Renal cortex interstitium (tissue), 11 donors: ENCODE measurements around the gene PLPPR4. TPM values are rescaled to one million over a fixed set of nuclear protein-coding genes. Genes with fewer than 3 reads are reported as not detected.
"Not testable (repeated sequence)": the region's sequence is repeated elsewhere in the genome, so short reads cannot be mapped to it uniquely, and the experiment has no call there.

ENCODE experiments used
- DNase-seq, 11 donors: peaks; one replicate each; pipeline ENCODE4 v3.0.0-alpha.2; 2013; ENCODE audit warnings: low read depth in 9 of 11, low spot score in 4 of 11; ENCODE audit errors: extremely low read depth in 1 of 11
- polyA plus RNA-seq, 3 donors: library from polyadenylated mRNA; unstranded; fragments of 120-200 nt; gene quantifications; one replicate each; pipeline ENCODE4 v1.2.1, GENCODE V29; 2013; ENCODE audit not compliant: insufficient read length in 3 of 3

The PLPPR4 gene
- polyA plus RNA-seq, 3 donors: 1.5 to 2.1 (median 2.0) TPM

DNA sequence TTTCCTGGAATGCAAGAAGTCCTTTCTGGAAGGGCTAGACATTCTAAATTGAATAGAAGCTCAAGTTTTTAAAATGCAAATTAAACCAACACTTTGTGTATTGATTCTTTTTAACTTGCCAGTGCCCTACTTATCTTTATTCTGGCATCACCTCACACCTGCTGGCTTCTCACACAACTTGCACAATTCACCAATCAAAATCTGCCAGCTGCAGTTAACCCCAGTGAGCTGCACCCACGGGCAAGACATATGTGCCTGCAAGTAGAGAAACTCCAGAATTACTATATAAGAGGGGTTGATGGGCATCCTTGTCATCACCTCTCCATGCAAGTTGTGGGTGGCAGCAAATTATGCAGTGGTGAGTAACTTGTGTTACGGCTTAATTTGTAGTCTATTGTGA lies 11.7 kb upstream of the PLPPR4 start:
- DNase-seq: no peak

DNA sequence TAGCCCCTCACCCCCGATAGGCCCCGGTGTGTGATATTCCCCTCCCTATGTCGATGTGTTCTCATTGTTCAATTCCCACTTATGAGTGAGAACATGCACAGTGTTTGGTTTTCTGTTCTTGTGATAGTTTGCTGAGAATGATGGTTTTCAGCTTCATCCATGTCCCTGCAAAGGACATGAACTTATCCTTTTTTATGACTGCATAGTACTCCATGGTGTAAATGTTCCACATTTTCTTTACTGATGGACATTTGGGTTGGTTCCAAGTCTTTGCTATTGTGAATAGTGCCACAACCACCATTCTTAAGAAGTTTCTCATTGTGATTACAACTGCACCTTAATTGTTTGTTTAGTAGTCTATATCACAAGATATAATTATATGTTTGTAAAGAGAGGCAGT lies 3.9 kb upstream of the PLPPR4 start:
- DNase-seq: not testable (repeated sequence)

DNA sequence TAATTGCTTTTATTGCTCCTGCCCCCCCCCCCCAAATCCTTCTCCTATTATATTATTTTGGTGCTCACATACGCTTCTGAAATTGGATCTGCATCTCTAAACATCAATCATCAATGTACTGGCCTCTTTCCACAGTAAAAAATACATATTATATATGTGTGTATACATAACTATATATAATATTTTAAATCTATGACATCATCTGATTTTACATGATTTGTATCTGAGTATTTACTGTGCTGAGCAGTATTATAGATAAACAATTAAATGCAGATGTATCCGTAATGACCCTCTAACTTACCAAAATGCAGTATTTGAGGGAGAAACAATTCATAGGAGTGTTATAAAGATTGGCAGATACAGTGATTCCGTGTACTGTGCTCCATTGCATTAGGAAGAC lies 832 bp downstream of the PLPPR4 start:
- no peak for DNase-seq

DNA sequence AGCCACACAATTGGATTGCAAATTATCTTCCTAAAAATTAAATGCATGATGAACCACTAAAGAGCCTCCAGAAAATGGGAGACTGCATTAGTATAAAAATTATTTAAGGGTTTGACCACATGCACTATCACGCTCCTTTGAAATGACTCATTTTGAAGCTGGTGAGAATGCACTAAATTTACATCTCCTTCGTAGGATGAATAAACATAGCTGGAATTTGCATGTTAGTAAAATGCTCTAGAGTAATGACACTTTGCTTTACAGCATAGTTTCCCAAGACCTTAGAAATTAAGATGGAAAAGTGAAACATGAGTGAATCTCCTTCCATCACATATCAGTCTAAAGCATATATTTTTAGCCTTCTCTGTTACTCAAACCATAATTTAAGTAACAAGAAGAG lies 2.4 kb downstream of the PLPPR4 start:
- DNase-seq: no peak

DNA sequence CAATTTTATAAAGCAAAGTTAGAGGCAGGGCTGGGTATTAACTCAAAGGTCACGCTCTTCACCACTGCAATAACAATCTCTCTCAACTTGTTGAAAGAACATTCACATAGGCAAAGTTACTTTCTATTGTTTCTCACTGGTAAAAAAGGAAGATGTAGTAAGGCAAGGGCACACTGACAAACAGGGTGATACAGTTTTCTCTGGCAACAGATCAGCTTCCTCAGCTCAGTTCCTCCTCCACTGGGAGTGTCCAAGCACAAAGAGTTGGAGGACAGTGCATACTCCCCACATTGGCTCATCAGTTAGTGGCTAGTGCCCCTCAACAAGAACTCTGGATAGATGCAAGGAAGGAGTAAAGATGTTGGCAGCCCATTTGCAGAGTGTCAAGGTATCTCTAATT lies 3.7 kb downstream of the PLPPR4 start:
- no peak for DNase-seq

DNA sequence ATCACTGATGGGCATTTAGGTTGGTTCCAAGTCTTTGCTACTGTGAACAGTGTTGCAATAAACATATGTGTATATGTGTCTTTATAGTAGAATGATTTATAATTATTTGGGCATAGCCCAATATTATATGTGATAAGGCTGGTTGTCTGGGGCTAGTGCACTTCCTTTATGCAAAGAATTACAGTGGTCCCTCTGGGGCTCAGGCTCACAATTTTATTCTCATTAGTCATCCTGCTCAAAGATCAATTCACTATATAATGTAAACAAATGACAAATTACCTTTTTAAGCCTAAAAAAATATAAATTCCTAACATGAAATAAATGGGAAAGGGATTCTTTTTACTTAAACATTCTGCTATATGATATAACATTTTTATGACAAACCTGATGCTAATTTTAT lies 5.0 kb downstream of the PLPPR4 start:
- DNase-seq: no peak

DNA sequence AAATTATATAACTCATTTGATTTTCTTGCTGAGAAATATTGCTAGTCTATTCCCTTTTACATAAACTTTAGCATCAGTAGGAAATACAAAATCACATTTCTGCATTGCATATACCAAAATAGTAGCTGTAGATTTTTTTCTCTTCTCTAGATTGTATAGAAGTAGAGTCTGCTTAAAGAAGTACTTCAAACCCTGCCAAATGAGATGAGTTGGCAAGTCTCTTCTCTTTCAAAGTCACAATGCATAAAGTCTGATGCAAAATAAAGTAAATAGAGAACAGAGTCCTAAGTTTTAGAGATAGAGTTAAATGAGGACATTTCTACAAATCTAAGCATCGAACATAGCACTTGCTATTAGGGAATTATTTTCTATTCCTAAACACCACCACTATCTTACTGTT lies 6.4 kb downstream of the PLPPR4 start:
- no peak for DNase-seq

DNA sequence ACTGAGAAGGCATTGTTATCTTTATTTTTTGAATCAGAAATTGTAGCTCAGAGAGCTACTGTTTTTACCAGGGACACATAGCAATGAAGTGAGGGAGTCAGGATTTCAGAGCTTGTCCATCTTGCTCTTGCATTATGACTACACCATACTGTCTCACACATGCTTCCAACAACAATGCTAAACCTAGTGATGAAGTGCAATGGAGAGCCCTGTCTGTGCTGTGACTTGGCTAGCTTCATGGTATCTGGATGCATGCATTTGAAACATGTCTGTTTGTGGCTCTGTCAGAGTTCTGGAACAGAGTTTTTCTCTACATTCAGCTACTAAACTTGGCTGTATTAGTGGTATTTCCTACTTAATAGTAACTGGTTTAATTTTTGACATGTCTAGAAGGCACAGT lies 7.0 kb downstream of the PLPPR4 start:
- no peak for DNase-seq

DNA sequence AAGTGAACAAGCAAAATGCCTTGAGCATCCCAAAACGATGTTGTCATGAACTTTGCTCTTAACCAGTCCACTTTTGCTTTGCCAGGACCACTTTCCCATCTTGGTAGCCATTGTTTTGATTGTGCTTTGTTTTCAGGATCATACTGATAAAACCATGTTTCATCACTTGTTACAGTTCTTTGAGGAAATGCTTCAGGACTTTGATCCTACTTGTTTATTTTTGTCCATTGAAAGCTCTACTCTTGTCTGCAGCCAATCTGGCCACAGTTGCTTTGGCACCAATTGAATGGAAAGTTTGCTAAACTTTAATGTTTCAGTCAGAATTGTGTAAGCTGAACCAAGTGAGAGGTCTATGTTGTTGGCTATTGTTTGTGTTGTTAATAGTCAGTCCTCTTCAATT lies 12.8 kb downstream of the PLPPR4 start:
- no peak for DNase-seq

DNA sequence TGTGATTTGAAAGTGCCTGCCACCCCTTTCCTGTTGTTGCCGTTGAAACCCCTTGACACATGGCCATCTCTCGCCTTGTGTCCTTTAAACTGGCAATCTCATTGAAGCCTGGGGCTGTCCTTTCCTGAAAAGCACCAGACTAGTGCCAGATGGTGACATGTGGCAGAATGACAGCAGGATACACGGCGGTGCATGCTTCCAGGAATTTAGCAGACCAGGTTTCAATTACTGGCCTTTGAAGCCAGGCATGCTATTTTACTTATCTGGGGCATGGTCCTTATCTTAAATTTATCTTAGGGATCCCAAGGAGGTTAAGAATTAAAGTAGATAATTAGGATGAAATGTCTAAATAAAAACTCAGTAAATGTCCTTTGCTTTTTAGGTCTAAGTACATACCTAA lies 15.2 kb downstream of the PLPPR4 start:
- DNase-seq: no peak

DNA sequence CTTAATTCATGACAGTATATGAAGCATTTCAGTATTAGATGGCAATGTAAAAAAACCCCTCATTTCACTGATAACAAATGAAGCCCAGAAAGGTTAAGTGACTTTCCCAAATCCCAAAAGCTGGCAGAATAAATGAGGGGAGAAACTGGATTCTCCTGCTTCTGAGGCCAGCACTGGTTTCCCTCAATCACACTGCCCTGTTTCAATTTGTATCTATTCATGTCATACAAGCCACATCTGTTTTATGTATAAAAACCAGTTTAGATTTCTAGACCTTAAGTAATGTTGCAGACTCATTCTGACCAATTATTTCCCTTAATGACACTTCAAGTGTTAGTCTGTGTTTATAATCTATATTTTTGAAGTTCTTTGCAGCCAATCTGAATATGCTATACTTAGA lies 16.8 kb downstream of the PLPPR4 start:
- no peak for DNase-seq

DNA sequence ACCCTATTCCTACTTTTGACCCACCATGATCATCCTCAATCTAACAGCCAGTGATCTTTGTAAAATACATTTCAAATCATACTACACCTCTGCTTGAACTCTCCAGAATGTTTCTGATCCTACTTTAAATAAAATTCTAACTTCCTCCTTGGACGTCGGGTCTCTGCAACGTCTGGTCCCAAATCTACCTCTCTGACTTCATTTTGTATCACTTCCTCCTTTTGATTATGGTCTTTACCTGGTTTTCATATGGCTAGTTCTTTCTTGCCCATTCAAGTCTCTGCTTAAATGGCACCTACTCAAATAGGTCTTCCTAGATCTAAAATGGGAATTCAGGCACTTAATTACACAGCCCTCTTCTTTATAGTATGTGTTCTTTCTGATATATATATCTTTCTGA lies 18.2 kb downstream of the PLPPR4 start:
- DNase-seq: no peak

DNA sequence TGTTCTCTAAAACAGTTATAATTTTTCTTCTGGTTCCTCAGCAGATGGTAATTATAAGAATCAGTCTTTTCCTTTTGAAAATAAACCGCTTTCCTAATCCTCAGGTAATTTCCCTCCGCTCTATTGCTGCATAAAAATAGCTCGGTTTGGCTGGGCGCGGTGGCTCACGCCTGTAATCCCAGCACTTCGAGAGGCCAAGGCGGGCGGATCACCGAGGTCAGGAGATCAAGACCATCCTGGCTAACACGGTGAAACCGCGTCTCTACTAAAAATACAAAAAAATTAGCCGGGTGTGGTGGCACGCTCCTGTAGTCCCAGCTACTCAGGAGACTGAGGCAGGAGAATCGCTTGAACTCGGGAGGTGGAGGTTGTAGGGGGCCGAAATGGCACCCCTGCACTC lies 19.2 kb downstream of the PLPPR4 start:
- DNase-seq: not testable (repeated sequence)

DNA sequence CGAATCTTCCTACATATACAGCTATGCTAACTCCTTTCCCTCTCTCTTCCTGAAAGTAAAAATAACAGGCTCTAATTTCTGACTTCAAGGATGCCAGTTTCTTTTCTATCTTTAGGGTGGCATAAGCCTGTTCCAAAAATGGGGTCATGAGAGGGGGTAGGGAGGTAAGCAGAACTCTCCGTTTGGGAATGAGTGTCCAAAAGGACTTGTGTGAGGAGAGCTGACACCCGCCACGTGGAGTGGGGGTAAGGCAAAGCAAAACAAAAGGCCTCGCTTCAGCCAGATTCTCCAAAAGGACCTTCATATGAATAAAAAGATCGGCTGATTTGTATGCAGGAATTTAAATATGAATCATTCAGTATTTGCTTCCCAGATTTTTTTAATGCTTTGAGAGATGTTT lies 28.6 kb downstream of the PLPPR4 start:
- DNase-seq: no peak

DNA sequence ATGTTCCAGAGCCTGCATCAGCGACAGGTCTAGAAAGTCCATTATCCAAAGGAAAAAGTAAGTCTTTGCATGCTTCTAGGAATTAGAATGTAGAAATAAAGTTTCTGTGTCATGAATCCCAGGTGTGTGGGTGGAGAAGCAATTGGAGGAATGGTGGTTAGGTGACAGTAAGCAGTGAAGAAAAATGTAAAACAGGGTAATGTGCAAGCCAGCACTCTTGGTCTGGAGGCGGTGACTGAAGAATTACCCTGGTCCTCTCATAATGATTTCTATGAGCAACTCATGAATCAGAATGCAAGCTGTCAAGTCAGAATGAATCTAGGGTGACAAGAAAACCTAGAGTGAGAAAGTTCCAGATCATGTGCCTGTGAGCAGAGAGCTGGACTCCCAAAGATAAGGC lies 33.6 kb downstream of the PLPPR4 start:
- no peak for DNase-seq

DNA sequence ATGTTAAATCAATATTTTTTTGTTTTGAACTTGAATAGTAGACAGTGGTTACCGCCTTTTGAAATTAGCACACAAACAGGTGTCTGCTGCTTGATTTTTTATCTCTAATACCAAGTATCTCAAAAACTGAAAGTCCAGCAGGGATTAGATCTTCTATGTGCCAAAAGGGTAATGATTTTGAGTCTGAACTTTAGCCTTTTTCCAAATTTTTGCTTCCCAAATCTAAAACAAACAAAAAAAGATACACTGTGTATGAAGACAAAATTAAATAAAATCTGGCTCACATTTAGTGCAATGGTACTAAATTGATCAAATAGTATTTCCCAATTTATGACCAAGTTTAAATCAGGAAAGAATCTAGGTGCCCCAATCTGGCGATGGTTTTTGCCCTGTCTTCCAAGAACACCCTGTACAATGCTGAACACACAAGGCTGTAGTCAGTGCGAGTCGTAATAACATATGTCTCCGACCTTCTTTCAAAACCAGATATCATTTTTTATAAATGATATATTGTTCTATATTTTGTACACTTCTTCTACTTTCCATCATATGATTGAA lies 40.5 kb downstream of the PLPPR4 start:
- DNase-seq: no peak

DNA sequence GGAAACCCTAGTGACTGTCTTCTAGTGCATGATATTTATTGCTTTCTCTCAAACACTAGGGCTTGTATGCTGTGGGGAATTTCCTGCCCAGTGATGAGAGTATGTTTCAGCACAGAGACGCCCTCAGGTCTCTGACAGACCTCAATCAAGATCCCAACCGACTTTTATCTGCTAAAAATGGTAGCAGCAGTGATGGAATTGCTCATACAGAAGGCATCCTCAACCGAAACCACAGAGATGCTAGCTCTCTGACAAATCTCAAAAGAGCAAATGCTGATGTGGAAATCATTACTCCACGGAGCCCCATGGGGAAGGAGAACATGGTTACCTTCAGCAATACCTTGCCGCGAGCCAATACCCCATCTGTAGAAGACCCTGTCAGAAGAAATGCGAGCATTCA lies 41.3 kb downstream of the PLPPR4 start:
- DNase-seq: no peak

DNA sequence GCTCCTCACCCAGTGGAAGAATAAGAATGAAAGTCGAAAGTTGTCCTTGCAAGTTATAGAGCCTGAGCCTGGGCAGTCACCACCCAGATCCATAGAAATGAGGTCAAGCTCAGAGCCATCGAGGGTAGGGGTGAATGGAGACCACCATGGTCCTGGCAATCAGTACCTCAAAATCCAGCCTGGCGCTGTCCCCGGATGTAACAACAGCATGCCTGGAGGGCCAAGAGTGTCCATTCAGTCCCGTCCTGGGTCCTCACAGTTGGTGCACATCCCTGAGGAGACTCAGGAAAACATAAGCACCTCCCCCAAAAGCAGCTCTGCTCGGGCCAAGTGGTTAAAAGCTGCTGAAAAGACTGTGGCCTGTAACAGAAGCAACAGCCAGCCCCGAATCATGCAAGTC lies 41.8 kb downstream of the PLPPR4 start:
- DNase-seq: no peak

DNA sequence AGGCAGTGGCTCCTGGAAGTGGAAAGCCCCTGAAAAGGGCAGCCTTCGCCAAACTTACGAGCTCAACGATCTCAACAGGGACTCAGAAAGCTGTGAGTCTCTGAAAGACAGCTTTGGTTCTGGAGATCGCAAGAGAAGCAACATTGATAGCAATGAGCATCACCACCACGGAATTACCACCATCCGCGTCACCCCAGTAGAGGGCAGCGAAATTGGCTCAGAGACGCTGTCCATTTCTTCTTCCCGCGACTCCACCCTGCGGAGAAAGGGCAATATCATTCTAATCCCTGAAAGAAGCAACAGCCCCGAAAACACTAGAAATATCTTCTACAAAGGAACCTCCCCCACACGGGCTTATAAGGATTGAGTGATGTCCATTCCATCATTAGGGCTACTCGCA lies 42.4 kb downstream of the PLPPR4 start:
- no peak for DNase-seq

DNA sequence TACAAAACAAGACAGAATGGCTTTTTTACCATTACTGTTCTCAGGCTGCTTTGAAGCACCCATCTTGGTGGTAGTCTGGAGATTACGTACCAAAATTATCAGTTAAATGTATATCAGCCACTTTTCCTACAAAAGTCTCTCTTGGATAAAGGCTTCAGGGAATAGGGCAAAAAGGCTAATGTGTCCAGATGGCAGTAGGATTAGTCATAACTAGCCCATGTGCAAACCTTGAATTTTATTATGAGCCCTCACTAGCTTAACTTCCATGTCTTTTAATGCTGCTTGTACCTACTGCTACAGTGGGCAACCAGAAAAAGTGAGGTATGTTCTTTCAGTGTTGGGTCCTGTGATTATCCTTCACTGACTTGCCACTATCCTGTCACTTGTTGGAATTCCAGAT lies 51.0 kb downstream of the PLPPR4 start:
- no peak for DNase-seq

DNA sequence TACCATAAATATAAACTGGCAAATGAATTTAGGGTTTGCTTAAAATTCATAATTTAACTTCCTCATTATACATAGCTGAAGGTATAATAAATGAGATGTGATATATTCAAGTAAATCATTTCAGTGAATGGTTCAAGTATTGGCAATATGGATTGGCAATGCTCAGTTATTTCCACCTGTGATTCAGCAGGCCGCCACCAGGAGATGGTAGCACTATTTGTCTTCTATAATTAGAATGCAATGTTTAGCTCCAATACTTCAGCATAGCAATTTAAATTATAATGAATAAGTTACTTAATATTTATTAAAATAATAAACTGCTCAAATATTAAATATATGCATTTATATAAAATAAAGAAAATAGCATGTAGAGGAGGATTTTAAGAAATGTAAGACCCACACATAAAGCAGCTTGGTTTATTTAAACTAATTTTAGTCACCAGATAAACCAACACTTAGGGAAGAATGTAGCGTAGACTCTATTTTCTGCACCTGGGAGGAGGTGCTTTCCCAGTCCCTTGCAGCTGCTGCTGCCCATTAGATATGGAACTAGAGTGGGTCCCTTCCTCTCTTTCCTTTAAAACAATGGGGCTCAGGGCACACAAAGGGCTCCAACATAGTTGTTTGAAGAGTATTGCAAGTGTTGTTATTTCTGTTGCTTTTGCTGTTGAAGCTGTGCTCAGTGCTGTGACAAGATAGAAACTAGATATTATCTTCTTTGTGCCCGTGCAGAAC lies 62.1 kb downstream of the PLPPR4 start:
- DNase-seq: no peak
